ENCODE results near the gene NAA60.
"Not testable (repeated sequence)": the region's sequence is repeated elsewhere in the genome, so short reads cannot be mapped to it uniquely, and the experiment has no call there.

NAA60 gene

GRCh38 chr16:3467921-3468320 lies 24.4 kb downstream of the NAA60 start:
- no peak for DNase-seq (ENCODE audit: low read depth, low spot score)
- POLR2A ChIA-PET, result interaction anchor here (0.6 kb wide), 1 partner anchor 8 kb away, joined by 3 read pairs; no protein-coding TSS in a partner anchor

GRCh38 chr16:3468501-3468900 lies 25.0 kb downstream of the NAA60 start:
- TF ChIP-seq, protein P1, sequence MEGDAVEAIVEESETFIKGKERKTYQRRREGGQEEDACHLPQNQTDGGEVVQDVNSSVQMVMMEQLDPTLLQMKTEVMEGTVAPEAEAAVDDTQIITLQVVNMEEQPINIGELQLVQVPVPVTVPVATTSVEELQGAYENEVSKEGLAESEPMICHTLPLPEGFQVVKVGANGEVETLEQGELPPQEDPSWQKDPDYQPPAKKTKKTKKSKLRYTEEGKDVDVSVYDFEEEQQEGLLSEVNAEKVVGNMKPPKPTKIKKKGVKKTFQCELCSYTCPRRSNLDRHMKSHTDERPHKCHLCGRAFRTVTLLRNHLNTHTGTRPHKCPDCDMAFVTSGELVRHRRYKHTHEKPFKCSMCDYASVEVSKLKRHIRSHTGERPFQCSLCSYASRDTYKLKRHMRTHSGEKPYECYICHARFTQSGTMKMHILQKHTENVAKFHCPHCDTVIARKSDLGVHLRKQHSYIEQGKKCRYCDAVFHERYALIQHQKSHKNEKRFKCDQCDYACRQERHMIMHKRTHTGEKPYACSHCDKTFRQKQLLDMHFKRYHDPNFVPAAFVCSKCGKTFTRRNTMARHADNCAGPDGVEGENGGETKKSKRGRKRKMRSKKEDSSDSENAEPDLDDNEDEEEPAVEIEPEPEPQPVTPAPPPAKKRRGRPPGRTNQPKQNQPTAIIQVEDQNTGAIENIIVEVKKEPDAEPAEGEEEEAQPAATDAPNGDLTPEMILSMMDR (IDR thresholded peaks at IDR 0.05; ENCODE audit: insufficient read depth, low read length, missing control alignments), result no peak
- POLR2A ChIA-PET, result interaction anchor here (0.6 kb wide), 1 partner anchor 8 kb away, joined by 3 read pairs; no protein-coding TSS in a partner anchor
- no peak overlapping the region for H3K4me3 ChIP-seq (ENCODE audit: low read depth, low read length)
- CTCF ChIA-PET, result no interaction called here
- DNase-seq (ENCODE audit: low read depth, low spot score), result no peak

More at GRCh38 chr16:3467921-3468320, 24.4 kb downstream of the NAA60 start:
- TF ChIP-seq, protein P1 (IDR thresholded peaks at IDR 0.05; ENCODE audit: insufficient read depth, low read length, missing control alignments), result no peak
- CTCF ChIA-PET, result no interaction called here
- H3K4me3 ChIP-seq (ENCODE audit: low read depth, low read length), result no peak overlapping the region

DNA sequence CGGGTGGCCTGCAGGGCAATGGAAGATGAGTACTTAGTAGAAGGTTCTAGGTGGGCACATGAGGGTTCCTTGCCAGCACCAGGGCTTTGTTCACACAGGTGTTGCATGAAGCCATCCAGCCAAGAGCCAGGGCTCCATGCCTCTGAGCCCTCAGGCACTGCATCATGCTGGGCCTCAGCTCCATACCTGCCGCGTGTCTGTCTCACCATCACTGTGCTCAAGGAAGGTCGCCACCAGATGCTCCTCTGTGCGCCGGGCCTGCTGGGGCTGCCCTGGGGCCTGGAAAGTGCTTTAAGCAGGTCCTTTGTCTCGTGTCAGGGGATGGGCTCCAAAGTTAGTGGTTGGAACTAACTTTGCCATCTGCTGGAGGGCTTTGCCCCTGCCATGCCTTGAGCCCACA lies 26.3 kb downstream of the NAA60 start:
- no peak overlapping the region for H3K4me3 ChIP-seq (ENCODE audit: low read depth, low read length)
- TF ChIP-seq, protein P1 (IDR thresholded peaks at IDR 0.05; ENCODE audit: insufficient read depth, low read length, missing control alignments), result no peak
- no peak for DNase-seq (ENCODE audit: low read depth, low spot score)
- POLR2A ChIA-PET, result no interaction called here
- CTCF ChIA-PET, result no interaction called here

DNA sequence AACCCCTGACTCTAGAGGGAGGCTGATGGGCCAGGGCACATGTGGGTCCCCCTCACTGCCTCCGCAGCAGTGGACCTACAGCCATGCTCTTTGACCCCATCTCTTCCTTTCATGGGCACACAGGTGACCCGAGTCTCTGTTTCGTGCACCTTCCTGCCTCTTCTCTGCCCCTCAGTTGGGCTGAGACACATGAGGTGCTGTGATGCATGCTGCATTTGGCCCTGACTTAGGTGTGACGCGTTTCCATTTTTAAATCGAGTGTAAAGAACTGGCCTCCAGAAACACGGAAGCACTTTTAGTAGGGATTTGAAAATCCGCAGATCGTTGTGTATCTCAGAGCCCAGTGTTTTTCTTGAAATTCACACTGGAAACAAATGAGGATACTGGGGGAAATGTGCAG lies 27.2 kb downstream of the NAA60 start:
- ChIA-PET CTCF (no interaction called here), POLR2A (no interaction called here)
- H3K4me3 ChIP-seq (ENCODE audit: low read depth, low read length), result no peak overlapping the region
- no peak for DNase-seq (ENCODE audit: low read depth, low spot score)
- TF ChIP-seq, protein P1 (IDR thresholded peaks at IDR 0.05; ENCODE audit: insufficient read depth, low read length, missing control alignments), result no peak

DNA sequence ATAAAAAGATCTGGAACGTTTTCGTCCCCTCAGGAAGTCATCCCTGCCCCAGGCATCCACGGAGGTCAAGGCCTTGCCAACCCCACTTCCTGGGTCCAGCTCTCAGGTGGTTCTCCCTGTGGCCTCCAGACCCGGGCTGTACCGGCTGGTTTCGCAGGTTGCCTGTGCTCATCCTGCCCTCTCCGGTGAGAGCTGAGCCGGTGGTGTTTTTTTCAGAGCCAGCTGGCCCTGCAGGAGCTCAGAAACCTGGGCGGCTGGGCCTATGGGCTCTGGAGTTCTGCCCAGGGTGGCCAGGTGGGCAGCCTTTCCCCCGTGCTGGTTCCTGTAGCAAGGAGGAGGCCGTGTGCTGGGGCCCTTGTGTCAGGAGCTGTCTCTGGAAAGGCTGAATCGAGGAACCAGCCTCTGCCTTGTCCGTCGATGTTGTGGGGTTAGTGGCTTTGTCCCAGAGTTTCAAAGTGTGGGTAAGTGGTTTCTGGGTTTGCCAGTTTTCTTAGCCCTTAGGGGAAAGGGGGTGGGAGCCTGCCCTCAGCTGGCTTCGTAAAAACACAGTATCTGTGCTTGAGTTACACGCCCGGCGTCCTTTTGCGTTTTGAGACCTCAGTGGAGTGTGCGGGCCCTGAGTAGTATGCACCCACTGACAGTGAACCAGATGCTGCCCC lies 28.2 kb downstream of the NAA60 start:
- ChIA-PET CTCF (interaction anchor here (0.6 kb wide), 1 partner anchor 9 kb away, joined by 3 read pairs; no protein-coding TSS in a partner anchor), POLR2A (no interaction called here)
- TF ChIP-seq, protein P1 (IDR thresholded peaks at IDR 0.05; ENCODE audit: insufficient read depth, low read length, missing control alignments), result no peak
- H3K4me3 ChIP-seq (ENCODE audit: low read depth, low read length), result no peak overlapping the region
- no peak for DNase-seq (ENCODE audit: low read depth, low spot score)

DNA sequence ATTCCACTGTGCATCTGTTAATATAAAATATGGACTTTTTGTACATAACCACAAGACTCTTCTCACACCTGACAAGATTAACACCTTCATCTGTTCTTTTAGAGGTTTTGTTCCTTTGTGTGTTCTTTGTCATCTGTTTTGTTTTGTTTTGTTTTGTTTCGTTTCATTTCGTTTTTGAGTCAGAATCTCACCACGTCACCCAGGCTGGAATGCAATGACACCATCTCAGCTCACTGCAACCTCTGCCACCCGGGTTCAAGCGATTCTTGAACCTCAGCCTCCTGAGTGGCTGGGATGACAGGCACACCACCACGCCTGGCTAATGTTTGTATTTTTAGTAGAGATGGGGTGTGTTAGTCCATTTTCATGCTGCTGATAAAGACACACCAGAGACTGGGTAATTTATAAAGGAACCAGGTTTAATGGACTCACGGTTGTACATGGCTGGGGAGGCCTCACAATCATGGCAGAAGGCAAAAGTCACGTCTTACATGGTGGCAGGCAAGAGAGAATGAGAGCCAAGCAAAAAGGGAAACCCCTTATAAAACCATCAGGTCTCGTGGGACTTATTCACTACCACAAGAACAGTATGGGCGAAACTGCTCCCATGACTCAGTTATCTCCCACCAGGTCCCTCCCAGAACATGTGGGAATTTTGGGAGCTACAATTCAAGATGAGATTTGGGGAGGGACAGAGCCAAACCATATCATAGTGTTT lies 29.6 kb downstream of the NAA60 start:
- ChIA-PET POLR2A (no interaction called here), CTCF (no interaction called here)
- H3K4me3 ChIP-seq (ENCODE audit: low read depth, low read length), result no peak overlapping the region
- DNase-seq (ENCODE audit: low read depth, low spot score), result no peak
- TF ChIP-seq, protein P1 (IDR thresholded peaks at IDR 0.05; ENCODE audit: insufficient read depth, low read length, missing control alignments), result no peak

DNA sequence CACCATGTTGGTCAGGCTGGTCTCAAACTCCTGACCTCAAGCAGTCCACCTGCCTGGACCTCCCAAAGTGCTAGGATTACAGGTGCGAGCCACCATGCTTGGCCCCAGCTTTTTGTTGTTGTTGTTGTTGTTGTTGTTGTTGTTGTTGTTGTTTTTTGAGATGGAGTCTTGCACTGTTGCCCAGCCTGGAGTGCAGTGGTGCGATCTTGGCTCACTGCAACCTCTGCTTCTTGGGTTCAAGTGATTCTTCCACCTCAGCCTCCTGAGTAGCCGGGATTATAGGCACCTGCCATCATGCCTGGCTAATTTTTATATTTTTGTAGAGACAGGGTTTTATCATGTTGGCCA lies 30.1 kb downstream of the NAA60 start:
- H3K4me3 ChIP-seq (ENCODE audit: low read depth, low read length); POLR2A ChIA-PET; DNase-seq (ENCODE audit: low read depth, low spot score); CTCF ChIA-PET: not testable (repeated sequence)
